Smooth muscle cell (in vitro differentiated cells): ENCODE data around the gene ACOT11. TPM values are rescaled to one million over a fixed set of nuclear protein-coding genes. Genes with fewer than 3 reads are reported as not detected.

ENCODE experiments used
- DNase-seq: peaks from one replicate; lab custom pipeline; 2025; ENCODE audit not compliant: unreplicated experiment; lab: John Stamatoyannopoulos, UW
- H2AFZ ChIP-seq: fragments of 200-600 bp; sonication (generic); 2 replicates; pipeline ENCODE4 v1.6.0; 2016; ENCODE audit warnings: antibody characterized with exemption, low read depth, mild to moderate bottlenecking
- H3F3A ChIP-seq: fragments of 200-600 bp; sonication (generic); 2 replicates; pipeline ENCODE4 v1.6.0; 2017; ENCODE audit warnings: antibody characterized with exemption, low read depth
- H3K27ac ChIP-seq: fragments of 200-600 bp; sonication (generic); 2 replicates; pipeline ENCODE4 v1.5.1; 2016; ENCODE audit warnings: low read depth, mild to moderate bottlenecking
- H3K27me3 ChIP-seq: fragments of 200-600 bp; sonication (generic); 2 replicates; pipeline ENCODE4 v1.6.1; 2016; ENCODE audit warnings: low read depth, mild to moderate bottlenecking
- H3K36me3 ChIP-seq: fragments of 200-600 bp; sonication (generic); 2 replicates; pipeline ENCODE4 v1.5.1; 2016; ENCODE audit warnings: low read depth
- H3K4me1 ChIP-seq: fragments of 200-600 bp; sonication (generic); 2 replicates; pipeline ENCODE4 v1.5.1; 2016; ENCODE audit warnings: low read depth
- H3K4me2 ChIP-seq: fragments of 200-600 bp; sonication (generic); 2 replicates; pipeline ENCODE4 v1.6.0; 2016; ENCODE audit warnings: mild to moderate bottlenecking
- H3K4me3 ChIP-seq: fragments of 200-600 bp; sonication (generic); 2 replicates; pipeline ENCODE4 v1.5.1; 2016; ENCODE audit warnings: mild to moderate bottlenecking
- H3K79me2 ChIP-seq: fragments of 200-600 bp; sonication (generic); 2 replicates; pipeline ENCODE4 v1.6.0; 2016; ENCODE audit warnings: low read depth, mild to moderate bottlenecking
- H3K9ac ChIP-seq: fragments of 200-600 bp; sonication (generic); 2 replicates; pipeline ENCODE4 v1.6.0; 2016; ENCODE audit warnings: low read depth
- H3K9me3 ChIP-seq: fragments of 200-600 bp; sonication (generic); replicated peaks from 2 replicates; pipeline ENCODE4 v1.5.1; 2016; ENCODE audit warnings: low read depth
- H4K20me1 ChIP-seq: fragments of 200-600 bp; sonication (generic); 2 replicates; pipeline ENCODE4 v1.6.0; 2016; ENCODE audit warnings: low read depth
- CTCF ChIP-seq: fragments of 200-600 bp; sonication (generic); IDR thresholded peaks from 2 replicates; pipeline ENCODE4 v1.5.1; 2017; ENCODE audit warnings: borderline replicate concordance, mild to moderate bottlenecking, antibody characterized with exemption; ENCODE audit not compliant: insufficient read depth, poor library complexity, severe bottlenecking
- WGBS: methylation state at CpG from one replicate; pipeline ENCODE4 v1.1.7; 2016; ENCODE audit warnings: low lambda C conversion rate; 5-methylcytosine and 5-hydroxymethylcytosine counted together
- polyA plus RNA-seq: library from polyadenylated mRNA; unstranded; fragments of >200 nt; fragmentation: Nextera tagmentation; extraction: Ambion mirVana; gene quantifications from 2 replicates; pipeline ENCODE4 v1.2.1, GENCODE V29; 2016
- total RNA-seq: library from RNA; depleted of rRNA; stranded (reverse); fragments of >200 nt; gene quantifications from 2 replicates; pipeline ENCODE4 v1.2.3, GENCODE V29; 2014

Gene ACOT11
- total and polyA plus RNA-seq, 2 experiments from 2014 or later: 1.6 to 4.8 TPM

DNA sequence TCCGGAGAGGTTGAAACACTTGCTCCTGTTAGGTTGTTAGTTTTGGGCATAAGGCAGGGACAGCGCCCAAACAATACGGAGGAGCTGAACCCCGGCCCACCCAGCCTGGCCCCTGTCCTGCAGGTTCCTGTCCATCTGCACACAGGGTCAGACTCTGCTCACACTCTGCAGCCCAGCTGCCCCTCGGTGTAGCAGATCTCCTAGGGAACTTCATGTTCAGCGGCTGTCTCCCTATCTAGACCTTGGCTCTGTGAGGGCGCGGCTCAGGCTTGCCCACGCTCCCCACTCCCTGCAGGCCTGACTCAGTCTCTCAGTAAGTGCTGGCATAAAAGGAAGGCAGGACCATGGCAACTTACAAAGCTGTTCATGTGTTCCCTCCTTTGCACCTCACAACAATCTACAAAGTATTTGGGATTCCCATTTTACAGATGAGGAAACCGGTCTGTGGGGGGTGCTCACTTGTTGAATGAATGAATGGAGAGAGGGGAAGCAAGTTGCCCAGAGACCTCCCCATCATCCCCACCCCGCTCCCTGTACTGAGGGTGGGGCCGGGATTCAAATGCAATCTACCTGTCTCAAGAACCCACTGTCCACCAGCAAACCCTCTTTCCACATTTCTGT lies 26.2 kb downstream of the ACOT11 start:
- Histone ChIP-seq H3K27ac (no peak overlapping the region), H3K36me3 (no peaks in the 10 kb centered on the region), H2AFZ (no peak overlapping the region), H3F3A (peaks cover 5% of the 10 kb centered on the region), H3K4me3 (no peak overlapping the region), H3K79me2 (no peaks in the 10 kb centered on the region), H3K9ac (no peak overlapping the region), H3K27me3 (no peaks in the 10 kb centered on the region), H3K4me1 (peaks cover 19% of the 10 kb centered on the region), H4K20me1 (no peaks in the 10 kb centered on the region), H3K9me3 (no peaks in the 10 kb centered on the region), H3K4me2 (no peak overlapping the region)
- DNase-seq: no peak
- WGBS: 93% methylated on average over 12 of the region's 12 CpGs
- TF ChIP-seq CTCF: no peak

GRCh38 chr1:54575161-54575560 lies 27.1 kb downstream of the ACOT11 start:
- Histone ChIP-seq H3K79me2 (no peaks in the 10 kb centered on the region), H4K20me1 (no peaks in the 10 kb centered on the region), H3K9ac (no peak overlapping the region), H2AFZ (no peak overlapping the region), H3K27me3 (no peaks in the 10 kb centered on the region), H3F3A (no peaks in the 10 kb centered on the region), H3K4me2 (no peak overlapping the region), H3K4me1 (peaks cover 22% of the 10 kb centered on the region), H3K36me3 (no peaks in the 10 kb centered on the region), H3K9me3 (no peaks in the 10 kb centered on the region), H3K4me3 (no peak overlapping the region), H3K27ac (no peak overlapping the region)
- TF ChIP-seq CTCF: no peak
- no peak for DNase-seq
- WGBS: 95% methylated on average over 3 of the region's 3 CpGs

GRCh38 chr1:54575605-54576290 lies 27.7 kb downstream of the ACOT11 start:
- Histone ChIP-seq H3K79me2 (no peaks in the 10 kb centered on the region), H3K27me3 (no peaks in the 10 kb centered on the region), H4K20me1 (no peaks in the 10 kb centered on the region), H3K27ac (no peak overlapping the region), H3K9ac (no peak overlapping the region), H3K4me3 (no peak overlapping the region), H2AFZ (no peak overlapping the region), H3K9me3 (no peaks in the 10 kb centered on the region), H3K4me1 (peaks cover 22% of the 10 kb centered on the region), H3F3A (no peaks in the 10 kb centered on the region), H3K4me2 (no peak overlapping the region), H3K36me3 (no peaks in the 10 kb centered on the region)
- no peak for TF ChIP-seq CTCF
- WGBS: 91% methylated on average over 8 of the region's 8 CpGs
- DNase-seq: no peak
